Measurements from ENCODE around the gene FAM20C.

FAM20C gene

GRCh38 chr7:279821-280220, 87.5 kb downstream of the FAM20C start:
- Mint-ChIP-seq H3K4me3 (no peak overlapping the region), H3K36me3 (no peaks in the 10 kb centered on the region), H3K4me1 (no peaks in the 10 kb centered on the region), H3K9me3 (peaks cover 8% of the 10 kb centered on the region), H3K27ac (no peak overlapping the region), H3K27me3 (peaks cover 11% of the 10 kb centered on the region)

DNA sequence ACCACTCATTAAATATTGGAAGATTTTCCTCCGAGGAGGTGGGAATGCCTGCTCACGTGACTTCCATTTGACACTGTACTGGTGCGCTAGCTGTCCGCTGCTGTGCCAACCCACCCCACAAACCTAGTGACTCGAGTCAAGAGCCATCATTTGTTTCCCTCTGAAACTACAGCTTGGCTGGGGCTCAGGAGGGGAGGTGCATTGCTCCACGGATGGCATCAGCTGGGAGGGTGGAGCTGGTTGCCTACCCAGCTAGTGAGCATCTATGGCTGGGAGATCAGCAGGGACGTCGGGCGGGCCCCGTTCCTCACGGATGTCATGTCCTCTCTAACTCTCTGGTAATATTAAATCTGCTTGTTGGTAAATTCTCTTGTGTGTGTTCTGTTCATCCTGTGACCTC, 88.1 kb downstream of the FAM20C start:
- peaks cover 1% of the 10 kb centered on the region for H3K9me3 Mint-ChIP-seq
- no peaks in the 10 kb centered on the region for H3K36me3 Mint-ChIP-seq
- peaks cover 14% of the 10 kb centered on the region for H3K27me3 Mint-ChIP-seq
- H3K27ac Mint-ChIP-seq, result no peak overlapping the region
- no peaks in the 10 kb centered on the region for H3K4me1 Mint-ChIP-seq
- H3K4me3 Mint-ChIP-seq, result no peak overlapping the region

DNA sequence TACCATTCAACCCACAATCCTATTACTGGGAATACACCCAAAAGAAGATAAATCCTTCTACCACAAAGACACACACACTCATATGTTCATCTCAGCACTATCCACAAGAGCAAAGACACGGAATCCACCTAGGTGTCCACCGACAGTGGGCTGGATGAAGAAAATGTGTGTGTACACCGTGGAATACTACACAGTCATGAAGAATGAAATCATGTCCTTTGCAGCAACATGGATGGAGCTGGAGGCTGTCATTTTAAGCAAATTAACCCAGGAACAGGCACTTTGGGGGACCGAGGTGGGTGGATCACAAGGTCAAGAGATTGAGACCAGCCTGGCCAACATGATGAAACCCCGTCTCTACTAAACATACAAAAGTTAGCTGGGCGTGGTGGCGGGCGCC, 89.3 kb downstream of the FAM20C start:
- Mint-ChIP-seq H3K27ac (no peak overlapping the region), H3K36me3 (no peaks in the 10 kb centered on the region), H3K27me3 (peaks cover 16% of the 10 kb centered on the region), H3K4me3 (no peak overlapping the region), H3K4me1 (no peaks in the 10 kb centered on the region), H3K9me3 (no peaks in the 10 kb centered on the region)

- H3K36me3 Mint-ChIP-seq, result no peaks in the 10 kb centered on the region
Measured at GRCh38 chr7:282621-283020, 90.2 kb downstream of the FAM20C start.

GRCh38 chr7:284762-285722, 92.7 kb downstream of the FAM20C start:
- peaks cover 29% of the 10 kb centered on the region for H3K27me3 Mint-ChIP-seq
- no peaks in the 10 kb centered on the region for H3K36me3 Mint-ChIP-seq
- no peak overlapping the region for H3K27ac Mint-ChIP-seq
- no peaks in the 10 kb centered on the region for H3K9me3 Mint-ChIP-seq
- no peak overlapping the region for H3K4me3 Mint-ChIP-seq
- no peaks in the 10 kb centered on the region for H3K4me1 Mint-ChIP-seq

More at GRCh38 chr7:282621-283020, 90.2 kb downstream of the FAM20C start:
- H3K4me3 Mint-ChIP-seq, result no peak overlapping the region
- no peaks in the 10 kb centered on the region for H3K9me3 Mint-ChIP-seq
- H3K27me3 Mint-ChIP-seq, result peaks cover 18% of the 10 kb centered on the region
- no peak overlapping the region for H3K27ac Mint-ChIP-seq
- H3K4me1 Mint-ChIP-seq, result no peaks in the 10 kb centered on the region

GRCh38 chr7:285731-286130, 93.4 kb downstream of the FAM20C start:
- Mint-ChIP-seq H3K4me1 (no peaks in the 10 kb centered on the region), H3K27me3 (peaks cover 25% of the 10 kb centered on the region), H3K36me3 (no peaks in the 10 kb centered on the region), H3K4me3 (no peak overlapping the region), H3K9me3 (no peaks in the 10 kb centered on the region), H3K27ac (no peak overlapping the region)

GRCh38 chr7:286266-286665, 93.9 kb downstream of the FAM20C start:
- Mint-ChIP-seq H3K4me1 (no peaks in the 10 kb centered on the region), H3K4me3 (no peak overlapping the region), H3K27ac (no peak overlapping the region), H3K9me3 (no peaks in the 10 kb centered on the region), H3K27me3 (peaks cover 20% of the 10 kb centered on the region), H3K36me3 (no peaks in the 10 kb centered on the region)

DNA sequence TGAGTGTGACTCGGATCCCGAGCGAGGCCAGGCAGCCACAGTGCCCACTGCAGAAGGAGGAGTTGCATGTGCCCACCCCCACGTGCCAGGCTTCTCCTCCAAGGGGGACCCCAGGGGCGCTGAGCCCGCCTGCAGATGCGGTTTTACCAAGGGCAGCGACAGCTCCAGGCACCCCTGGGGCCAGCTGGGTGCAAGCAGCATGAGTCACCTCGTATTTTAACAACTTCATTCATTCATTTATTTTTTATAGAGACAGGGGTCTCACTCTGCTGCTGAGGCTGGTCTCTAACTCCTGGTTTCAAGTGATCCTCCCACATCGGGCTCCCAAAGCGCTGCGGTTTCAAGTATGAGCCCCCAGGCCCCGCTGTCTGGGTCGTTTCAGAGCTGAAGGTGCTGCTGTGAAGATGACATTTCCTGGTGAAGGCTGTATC, 96.3 kb downstream of the FAM20C start:
- H3K36me3 Mint-ChIP-seq, result no peaks in the 10 kb centered on the region
- no peak overlapping the region for H3K27ac Mint-ChIP-seq
- H3K4me3 Mint-ChIP-seq, result no peak overlapping the region
- H3K27me3 Mint-ChIP-seq, result peaks cover 28% of the 10 kb centered on the region
- H3K4me1 Mint-ChIP-seq, result no peaks in the 10 kb centered on the region
- no peaks in the 10 kb centered on the region for H3K9me3 Mint-ChIP-seq

DNA sequence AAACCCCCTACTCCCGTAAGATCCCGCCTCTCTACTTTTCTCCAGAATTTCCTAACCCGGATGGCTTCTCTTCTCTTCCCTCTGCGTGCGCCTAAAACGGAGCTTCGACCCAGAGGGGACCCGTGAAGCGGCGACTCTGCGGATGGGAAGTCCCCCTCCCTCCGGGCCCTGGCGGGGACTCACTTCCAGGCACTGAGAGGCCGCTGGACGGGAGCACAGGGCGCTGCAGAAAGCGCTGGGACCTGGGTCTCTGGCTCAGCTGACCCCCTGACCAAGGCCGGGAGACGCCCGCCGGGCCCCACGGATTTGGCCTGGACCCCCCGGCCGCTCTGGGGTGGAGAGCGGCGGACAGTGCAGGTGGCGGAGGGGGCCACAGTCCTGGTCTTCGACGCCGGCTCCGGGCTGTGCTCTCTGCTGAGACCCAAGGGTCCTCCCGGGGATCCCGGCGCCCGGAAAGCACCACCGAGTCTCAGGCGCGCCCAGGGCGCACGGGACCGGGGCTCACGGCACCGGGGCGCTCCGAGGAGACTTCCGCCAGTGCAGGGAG, 96.9 kb downstream of the FAM20C start:
- H3K27ac Mint-ChIP-seq, result no peak overlapping the region

DNA sequence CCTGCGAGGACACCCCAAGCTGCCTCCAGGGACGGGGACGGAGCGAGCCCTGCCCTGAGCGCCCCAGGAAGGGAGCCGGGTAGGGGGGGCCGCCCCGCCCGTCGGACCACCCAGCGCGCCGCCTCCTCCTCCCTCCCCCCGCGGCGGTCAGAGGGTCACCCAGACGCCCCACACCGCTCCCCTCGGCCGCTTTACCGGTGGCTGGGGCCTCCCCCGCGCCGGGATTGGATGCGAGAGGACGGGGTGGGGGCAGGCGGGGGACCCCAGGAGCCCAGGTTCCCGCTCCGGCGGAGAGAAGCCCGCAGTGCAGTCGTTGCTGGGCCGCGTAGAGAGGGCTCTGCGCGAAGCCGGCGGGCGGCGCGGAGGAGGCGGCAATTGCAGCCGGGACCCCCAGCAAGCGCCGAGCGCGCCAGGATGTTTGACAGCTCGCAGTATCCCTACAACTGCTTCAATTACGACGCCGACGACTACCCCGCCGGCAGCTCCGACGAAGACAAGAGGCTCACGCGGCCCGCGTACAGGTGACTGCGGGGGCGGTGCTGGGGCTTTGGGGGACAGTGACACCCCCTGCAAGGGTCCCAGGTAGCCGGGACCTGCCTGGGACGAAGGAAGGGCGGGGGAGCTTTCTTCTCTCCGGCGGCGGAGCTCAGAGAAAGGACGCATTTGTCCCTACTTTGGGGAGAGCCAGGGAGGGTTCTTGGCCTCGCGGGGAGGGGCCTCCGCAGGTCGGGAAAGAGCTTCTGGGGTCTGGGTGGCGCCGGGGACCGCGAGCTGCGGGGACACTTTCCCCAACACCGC, 97.6 kb downstream of the FAM20C start, which contains the start of gene FOXL3:
Gene FOXL3, plus strand, starts transcription at position 415 of the 798 bp plus-strand sequence. Its CDS starts 0 bp downstream, at position 415.
- Mint-ChIP-seq H3K27ac (no peak within 1 kb of the TSS), H3K9me3 (no peaks in the 10 kb centered on the region), H3K4me1 (no peaks in the 10 kb centered on the region), H3K4me3 (no peak within 1 kb of the TSS), H3K27me3 (peaks cover 31% of the 10 kb centered on the region), H3K36me3 (no peaks in the 10 kb centered on the region)

More for the DNA sequence above, 96.9 kb downstream of the FAM20C start:
- Mint-ChIP-seq H3K9me3 (no peaks in the 10 kb centered on the region), H3K4me3 (no peak overlapping the region), H3K4me1 (no peaks in the 10 kb centered on the region), H3K36me3 (no peaks in the 10 kb centered on the region), H3K27me3 (peaks cover 28% of the 10 kb centered on the region)

GRCh38 chr7:290554-291372, 98.4 kb downstream of the FAM20C start:
- Mint-ChIP-seq H3K27me3 (peaks cover 28% of the 10 kb centered on the region), H3K4me1 (no peaks in the 10 kb centered on the region), H3K27ac (no peak overlapping the region), H3K4me3 (no peak overlapping the region), H3K9me3 (no peaks in the 10 kb centered on the region), H3K36me3 (no peaks in the 10 kb centered on the region)

DNA sequence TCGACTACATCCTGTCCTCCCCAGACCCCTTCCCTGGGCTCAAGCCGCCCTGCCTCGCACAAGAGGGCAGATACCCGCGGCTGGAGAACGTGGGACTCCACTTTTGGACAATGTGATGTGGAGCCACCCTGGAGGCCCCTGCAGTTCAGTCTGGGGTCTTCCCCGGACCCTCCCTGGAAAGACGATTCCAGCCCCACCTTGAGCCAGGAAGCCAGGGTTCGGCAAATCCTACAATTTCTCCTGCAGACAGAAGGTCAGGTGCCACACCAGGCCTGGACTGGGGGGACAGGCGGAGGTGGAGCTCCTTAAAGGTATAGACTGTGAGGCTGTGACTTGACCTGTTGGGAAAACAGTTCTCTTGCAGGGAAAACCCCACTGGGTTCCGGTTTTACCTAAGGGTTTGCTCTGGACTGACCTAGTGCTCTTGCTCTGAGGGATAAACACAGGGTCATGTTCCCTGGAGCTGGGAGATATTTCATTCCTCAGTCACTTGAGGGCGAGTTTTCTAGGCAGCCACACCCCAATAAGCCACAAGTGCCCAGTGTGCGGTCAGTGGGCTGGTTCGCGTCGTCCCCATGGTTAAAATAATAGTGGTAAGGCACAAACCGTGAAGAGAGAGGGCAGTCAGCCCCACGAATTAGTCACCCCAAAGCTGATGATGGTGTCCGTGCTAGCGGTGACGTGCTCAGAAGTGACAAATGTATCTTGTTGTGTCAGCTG, 99.2 kb downstream of the FAM20C start:
- Mint-ChIP-seq H3K4me3 (no peak overlapping the region), H3K9me3 (no peaks in the 10 kb centered on the region), H3K4me1 (no peaks in the 10 kb centered on the region), H3K27me3 (peaks cover 26% of the 10 kb centered on the region), H3K27ac (no peak overlapping the region), H3K36me3 (no peaks in the 10 kb centered on the region)

- H3K9me3 Mint-ChIP-seq, result no peaks in the 10 kb centered on the region
- no peaks in the 10 kb centered on the region for H3K36me3 Mint-ChIP-seq
- no peak overlapping the region for H3K27ac Mint-ChIP-seq
- H3K4me1 Mint-ChIP-seq, result no peaks in the 10 kb centered on the region
- H3K4me3 Mint-ChIP-seq, result no peak overlapping the region
- peaks cover 26% of the 10 kb centered on the region for H3K27me3 Mint-ChIP-seq
Measured at GRCh38 chr7:292226-292625, 99.9 kb downstream of the FAM20C start.

- Mint-ChIP-seq H3K4me3 (no peak overlapping the region), H3K27me3 (peaks cover 23% of the 10 kb centered on the region)
Measured at GRCh38 chr7:292826-293225, 100.5 kb downstream of the FAM20C start.

More at GRCh38 chr7:292826-293225, 100.5 kb downstream of the FAM20C start:
- Mint-ChIP-seq H3K4me1 (no peaks in the 10 kb centered on the region), H3K36me3 (no peaks in the 10 kb centered on the region), H3K27ac (no peak overlapping the region), H3K9me3 (no peaks in the 10 kb centered on the region)

Measured in activated naive CD4-positive, alpha-beta T cell treated with anti-CD3 and anti-CD28 coated beads, Interleukin-2, amount 50 U/mL, for 24 hours (primary cell).